Measurements from ENCODE around the gene C12orf75.

- TF ChIP-seq POLR2A (IDR thresholded peaks at IDR 0.05; ENCODE audit: low read depth, low read length) (no peak), CTCF (IDR thresholded peaks at IDR 0.05; ENCODE audit: extremely low read depth in 1 of 2, insufficient read depth in 1 of 2, low read depth in 1 of 2, low read length in 2 of 2) (no peak), EZH2 (IDR thresholded peaks at IDR 0.05; ENCODE audit: borderline replicate concordance, low read depth, low read length, severe bottlenecking) (no peak), POLR2AphosphoS5 (IDR thresholded peaks at IDR 0.05; ENCODE audit: insufficient read depth, low read depth, low read length) (no peak), GATA2 (IDR thresholded peaks at IDR 0.05; ENCODE audit: insufficient read depth, insufficient read length, low read depth, low read length) (no peak), JUN (IDR thresholded peaks at IDR 0.05; ENCODE audit: borderline replicate concordance, insufficient read depth, insufficient read length, low read depth) (no peak)
- TF ChIP-seq, protein P1, sequence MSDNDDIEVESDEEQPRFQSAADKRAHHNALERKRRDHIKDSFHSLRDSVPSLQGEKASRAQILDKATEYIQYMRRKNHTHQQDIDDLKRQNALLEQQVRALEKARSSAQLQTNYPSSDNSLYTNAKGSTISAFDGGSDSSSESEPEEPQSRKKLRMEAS (IDR thresholded peaks at IDR 0.05; ENCODE audit: insufficient read depth, insufficient read length), result no peak
Measured at GRCh38 chr12:105281694-105282049, 48.8 kb upstream of the C12orf75 start.
